NCI-H69 (cell line): ENCODE results near the gene ETFA.

Experiments used
- DNase-seq: peaks from one replicate; lab custom pipeline; 2025; lab: John Stamatoyannopoulos, UW

ETFA gene

DNA sequence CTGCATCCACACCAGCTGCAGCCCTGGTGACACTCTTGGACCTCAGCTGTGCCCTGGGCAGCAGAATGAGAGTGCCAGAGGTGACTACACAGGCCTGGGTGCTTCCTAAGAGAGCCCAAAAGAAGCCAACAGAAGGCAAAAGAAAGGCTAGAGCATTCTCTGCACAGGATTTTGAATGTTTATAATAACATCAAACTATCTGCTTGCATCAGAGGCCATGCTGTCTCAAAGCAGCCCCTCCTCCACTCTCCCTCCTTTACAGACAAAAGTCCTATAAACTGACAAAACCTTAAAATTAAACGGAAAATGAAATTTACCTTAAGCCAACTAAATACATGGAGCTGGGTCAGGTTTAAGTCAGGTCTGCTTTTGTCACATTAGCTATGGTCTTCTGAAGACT is 95.6 kb downstream of the ETFA start:
- DNase-seq: no peak

DNA sequence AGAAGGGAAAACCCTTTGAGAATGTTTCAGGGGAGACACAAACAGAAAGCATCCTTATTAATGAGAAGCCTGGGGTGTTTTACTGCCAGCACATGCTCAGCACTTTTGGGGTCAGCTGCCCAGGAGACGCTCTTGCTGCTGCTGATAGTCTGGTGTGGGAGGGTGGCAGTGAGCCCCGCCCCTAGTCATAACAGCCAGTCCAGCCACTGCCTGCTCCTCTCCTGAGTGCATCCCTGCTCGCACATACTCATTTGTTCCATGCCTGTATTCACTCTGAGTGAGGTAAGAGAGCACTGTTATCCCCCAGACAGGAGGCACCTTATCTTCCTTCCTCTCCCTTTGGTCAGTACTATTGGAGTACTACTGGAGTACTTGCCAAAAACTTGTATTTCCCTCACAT is 101.3 kb downstream of the ETFA start:
- DNase-seq: no peak

DNA sequence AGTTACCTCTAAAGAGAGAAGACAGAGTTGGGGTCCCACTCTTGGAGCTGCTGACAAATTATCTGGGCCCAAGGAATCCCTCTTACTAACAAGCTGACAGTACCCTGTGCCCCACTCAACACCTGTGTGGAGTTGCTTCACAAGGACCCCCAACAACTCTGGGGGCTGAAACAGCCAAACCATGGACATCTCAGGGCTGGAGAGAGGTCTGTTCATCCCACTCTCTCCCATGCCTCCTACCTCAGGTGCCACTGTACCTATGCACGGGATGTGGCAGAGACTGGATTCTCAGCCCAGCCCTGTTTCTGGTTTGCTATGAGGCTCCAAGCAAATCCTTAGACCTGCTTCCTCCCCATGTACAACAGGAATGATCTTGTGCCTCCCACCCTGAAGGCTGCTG is 101.7 kb downstream of the ETFA start:
- no peak for DNase-seq

DNA sequence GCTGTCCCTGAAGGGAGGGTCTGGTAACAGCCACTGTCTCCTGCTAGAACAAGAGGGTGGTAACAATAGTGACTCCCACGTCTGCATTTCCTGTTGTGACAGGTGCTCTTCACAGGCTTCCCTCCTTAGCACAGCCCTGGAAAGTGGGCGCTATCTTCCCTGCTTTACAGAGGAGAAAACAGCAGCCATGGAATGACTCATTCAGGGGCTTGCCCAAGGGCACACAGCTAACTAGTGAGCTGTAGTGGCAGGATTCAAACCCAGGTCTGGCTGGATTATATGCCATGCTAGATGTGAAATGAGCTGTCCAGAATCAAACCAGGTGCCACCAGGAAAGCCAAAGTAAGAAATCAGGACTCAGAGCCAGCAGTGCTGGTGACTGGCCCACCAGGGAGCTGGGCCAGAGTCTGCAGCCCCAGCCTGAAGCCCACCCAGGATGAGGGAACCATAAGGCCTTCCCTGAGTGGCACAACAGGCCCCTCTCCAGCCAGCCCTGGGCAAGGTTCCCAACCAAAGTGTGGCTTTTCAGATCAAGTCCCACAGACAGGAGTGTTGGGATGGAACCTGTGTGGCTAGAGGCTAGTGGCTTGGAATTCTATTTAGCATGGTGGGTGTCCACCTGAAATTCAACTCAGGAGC is 102.4 kb downstream of the ETFA start:
- peak; percentile 7 for DNase-seq

DNA sequence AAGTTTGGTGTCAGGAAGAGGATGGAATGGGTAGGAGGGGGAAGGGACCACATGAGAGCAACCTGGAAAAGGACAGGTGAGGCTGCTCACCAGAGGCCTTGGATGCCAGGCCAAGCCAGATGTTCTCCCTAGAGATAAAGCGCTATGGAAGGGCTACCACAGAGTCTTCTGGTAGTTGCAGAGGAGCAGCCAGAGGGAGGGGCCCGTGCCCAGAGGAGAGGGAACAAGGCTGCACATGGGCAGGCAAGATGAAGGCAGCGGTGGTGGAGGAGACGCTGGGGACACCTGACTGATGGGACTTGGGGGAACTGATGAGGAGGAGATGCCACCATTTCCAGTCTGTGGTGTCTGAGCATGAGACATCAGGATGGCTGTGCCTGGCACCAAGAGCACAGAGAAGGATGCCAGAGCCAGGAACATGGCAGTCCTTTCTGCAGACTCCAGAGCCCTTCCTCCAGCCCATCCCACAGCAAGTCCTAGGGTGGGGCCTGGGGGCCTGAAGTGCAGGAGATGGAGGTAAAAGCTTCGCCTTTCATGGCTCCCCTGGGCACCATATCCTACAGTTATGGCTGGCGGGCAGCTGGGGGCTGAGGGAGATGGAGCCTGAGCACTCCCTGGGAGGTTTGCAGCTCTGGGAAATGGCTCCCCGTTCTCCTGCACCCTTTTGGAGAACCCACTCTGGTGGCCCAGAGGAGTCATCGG is 103.0 kb downstream of the ETFA start:
- no peak for DNase-seq

DNA sequence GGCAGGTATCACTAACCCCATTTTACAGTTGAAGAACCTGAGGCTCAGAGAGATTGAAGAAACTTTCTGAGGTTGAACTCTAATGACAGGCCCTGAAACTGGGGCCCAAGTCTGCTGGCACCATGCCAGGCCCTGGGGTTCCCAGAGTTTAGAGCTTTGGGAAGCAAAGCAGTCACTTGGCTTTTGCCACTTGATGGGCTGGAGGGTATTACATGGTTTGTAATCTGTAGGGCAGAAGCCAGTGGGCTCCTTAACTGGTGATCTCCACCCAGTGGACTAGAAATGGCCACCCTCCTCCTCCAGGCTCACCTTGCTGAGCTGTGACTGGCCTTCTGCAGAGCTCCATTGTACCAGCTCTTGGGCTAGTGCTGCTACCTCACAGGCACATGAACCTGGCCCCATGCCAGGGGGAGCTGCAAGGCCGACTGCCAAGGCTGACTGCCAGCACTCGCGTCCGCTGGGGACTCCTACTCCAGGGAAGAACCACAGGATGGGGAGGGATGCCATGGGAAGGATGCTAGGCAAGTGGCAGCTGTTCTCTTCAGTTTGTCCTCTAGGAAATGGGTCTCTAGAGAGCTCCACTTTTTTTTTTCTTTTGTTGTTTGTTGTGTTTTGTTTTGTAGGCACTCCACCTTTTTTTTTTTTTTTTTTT is 104.8 kb downstream of the ETFA start:
- peak; percentile 95 for DNase-seq

DNA sequence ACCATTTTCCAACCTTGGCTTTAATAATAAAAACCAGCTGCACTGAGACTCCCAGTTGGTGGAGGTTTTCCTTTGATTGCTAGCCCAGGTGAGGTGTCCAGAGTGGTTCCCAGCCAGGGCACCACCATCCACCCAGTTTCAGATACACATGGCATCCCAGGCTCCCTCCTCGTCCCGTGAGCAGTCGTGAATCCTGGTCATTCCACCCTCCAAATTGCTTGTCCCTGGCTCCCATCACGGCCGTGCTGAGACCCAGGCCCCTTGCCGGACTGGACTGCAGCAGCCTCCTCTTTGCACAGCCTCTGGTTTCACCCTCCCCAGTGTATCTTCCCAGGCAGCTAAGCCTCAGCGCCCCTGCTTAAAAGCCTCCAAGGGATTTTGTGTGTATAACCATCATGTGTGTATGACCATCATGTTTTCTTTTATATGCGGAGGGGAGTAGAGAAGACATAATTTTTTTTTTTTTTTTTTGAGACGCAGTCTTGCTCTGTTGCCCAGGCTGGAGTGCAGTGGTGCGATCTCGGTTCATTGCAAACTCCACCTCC is 106.3 kb downstream of the ETFA start:
- DNase-seq: no peak

DNA sequence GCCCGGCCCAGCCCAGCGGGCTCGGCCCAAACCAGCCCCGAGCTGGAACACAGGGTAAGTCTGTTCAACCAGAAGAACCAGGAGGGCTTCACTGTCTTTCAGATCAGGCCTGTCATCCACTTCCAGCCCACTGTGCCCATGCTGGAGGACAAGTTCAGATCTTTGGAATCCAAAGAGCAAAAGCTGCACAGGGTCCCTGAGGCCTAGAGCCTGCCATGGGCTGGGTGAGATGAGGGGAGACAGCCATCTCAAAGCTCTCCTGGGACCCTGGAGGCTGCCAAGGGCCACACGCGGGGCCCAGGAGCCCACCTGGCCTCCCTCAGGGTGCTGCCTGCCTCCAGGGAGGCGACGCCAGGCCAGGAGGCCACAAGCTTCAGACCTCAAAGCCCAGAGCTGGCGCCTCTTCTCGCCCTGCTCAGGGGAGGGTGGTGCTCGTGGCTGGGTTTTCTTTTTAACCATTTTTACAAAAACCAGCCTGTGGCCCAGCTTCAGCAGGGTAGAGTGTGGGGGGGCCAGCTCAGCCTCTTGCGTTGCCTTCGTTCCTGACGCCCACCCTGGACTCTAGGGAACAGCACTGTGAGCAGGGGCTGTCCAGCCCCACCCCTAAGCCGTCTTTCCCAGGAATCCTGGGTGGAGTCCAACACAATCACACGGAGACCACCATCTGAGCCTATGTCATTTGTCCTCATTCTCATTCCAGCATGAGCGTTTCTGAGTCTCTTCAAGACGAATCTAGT is 107.0 kb downstream of the ETFA start:
- DNase-seq: no peak

DNA sequence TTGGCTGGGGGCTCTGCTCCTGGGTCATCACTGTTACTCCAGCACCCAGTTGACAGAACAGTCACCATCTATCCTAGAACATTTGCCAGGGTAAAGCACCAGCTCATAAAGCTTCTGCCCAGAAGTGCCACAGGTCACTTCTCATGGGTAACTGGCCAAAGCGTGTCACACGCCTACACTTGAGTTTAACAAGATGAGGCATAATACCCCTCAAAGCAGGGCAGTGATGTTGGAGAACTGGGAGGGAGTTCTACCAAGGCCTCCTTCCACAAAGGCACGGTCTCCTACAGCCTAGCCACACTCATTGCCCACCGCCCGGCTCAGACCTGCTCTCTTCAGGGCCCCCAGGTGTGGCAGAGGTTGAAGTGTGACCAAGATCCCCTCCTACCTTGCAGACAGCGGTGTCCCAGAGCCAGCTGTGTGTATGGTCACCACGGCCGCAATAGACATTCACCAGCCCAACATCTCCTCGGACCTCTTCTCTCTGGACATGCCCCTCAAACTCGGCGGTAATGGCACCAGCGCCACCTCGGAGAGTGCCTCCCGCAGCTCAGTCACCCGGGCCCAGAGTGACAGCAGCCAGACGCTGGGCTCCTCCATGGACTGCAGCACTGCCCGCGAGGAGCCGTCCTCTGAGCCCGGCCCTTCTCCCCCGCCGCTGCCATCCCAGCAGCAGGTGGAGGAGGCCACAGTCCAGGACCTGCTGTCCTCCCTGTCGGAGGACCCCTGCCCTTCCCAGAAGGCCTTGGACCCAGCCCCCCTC is 107.7 kb downstream of the ETFA start:
- no peak for DNase-seq

DNA sequence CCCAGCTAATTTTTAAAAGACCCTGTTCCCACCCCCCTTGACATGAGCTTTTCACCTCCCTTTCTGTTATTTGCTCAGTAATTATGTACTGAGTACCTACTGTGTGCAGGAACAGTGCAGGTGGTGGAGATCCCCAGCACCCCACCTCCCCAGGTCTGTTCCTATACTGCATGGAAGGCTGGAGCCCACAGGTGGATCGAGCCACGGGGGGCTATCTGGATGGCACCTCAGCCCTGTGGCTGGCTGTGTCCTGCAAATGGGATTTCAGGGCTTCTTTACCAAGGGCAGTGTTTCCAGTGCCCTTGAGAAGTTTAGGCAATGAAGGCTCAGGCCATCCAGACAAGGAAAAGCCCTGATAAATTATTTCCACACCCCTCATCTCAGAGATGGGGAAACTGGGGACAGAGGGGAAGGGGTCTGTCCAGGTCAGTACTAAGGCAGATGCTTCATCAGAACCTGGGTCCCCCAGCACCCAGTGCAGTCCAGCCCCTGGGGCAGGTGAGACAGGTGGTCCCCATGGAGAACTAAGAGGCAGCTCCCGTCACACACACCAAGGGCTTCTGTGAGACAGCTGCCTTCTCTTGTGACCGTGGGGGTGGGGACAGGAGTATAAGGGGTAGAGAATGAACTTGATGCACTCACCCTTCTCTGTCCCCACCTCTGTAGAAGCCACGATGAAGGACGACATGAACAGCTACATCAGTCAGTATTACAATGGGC is 109.6 kb downstream of the ETFA start:
- no peak for DNase-seq

DNA sequence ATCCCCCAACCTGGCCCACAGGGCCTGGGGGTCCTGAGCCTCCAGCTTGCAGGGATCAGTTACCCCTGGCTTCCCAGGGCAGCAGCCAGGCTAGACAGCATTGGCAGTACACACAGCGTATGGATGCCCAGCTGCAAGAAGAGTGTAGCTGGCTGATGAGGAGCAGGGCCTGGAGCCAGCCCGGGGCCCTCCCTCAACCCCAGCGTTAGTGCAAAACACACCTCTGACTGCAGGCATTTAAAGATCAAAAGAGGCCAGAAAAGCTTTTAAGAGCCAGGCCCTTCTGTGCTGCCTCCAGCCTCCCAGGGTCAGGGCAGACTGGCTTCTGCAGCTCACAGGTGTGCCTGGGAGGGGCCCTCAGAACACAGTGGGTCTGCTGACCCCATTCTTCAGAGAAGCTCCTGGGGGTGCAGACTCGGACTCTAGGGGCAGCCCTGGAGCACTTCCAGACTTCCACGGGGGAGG is 110.6 kb downstream of the ETFA start:
- DNase-seq: peak; percentile 15

DNA sequence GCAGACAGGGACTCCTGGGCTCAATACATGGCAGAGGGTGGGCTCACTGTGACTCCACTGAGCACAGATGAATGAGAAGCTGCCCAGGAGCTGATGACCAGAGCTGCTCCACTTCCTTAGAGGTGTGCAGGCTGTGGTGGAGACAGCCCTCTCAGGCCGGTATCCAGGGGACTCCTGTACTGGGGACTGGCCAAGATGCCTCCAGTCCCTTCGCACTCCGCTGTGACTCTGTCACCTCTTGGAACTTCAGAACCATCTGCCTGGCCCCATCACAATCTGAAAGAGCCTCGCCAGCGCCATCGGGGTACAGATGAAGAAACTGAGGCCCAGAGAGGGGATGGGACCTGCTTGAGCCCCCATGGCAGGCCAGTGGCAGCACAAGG is 111.2 kb downstream of the ETFA start:
- no peak for DNase-seq

DNA sequence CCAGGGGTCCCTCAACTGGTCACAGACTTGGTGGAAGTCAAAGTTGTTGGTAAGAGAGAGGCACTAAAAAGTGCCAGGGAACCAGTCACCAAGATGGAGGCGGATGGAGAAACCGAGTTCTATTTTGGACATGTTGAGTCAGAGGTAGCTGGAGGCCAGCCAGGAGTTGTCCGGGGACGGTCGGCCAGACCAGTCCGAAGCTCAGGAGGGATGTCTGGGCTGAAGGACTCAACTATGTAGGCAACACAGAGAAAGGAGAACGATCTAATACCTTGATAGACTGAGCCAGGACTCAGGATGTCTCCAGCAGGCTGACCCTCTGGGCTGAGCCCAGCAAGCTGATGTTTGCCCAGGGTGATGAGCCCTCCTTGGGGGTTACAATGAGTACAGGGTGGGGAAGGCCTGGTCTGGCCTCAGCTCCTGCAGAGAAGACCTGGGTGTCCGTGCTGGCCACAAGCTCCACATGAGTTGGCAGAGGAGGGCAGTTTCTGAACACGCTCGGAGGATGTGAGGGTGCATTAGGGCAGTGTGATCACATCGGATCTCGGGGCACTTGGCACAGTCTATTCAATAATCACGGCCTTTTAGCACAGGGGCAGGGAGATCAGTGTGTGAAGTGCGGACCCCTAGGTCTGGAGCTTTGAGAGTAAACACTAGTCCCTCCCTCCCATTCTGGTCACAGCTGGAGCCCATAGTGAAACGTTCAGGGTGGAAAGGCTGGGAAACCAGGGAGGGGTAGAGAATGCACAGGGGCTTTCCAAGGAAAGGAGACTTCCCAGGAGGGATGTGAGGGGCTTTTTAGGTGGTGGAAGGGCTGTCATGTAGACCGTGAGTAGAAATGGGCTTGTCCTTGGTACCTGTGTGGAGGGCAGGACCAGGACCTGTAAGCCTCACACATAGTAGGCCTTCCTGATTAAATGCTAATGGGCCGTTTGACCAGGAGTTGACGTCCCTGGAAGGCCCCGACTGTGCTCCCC is 111.9 kb downstream of the ETFA start:
- DNase-seq: no peak

DNA sequence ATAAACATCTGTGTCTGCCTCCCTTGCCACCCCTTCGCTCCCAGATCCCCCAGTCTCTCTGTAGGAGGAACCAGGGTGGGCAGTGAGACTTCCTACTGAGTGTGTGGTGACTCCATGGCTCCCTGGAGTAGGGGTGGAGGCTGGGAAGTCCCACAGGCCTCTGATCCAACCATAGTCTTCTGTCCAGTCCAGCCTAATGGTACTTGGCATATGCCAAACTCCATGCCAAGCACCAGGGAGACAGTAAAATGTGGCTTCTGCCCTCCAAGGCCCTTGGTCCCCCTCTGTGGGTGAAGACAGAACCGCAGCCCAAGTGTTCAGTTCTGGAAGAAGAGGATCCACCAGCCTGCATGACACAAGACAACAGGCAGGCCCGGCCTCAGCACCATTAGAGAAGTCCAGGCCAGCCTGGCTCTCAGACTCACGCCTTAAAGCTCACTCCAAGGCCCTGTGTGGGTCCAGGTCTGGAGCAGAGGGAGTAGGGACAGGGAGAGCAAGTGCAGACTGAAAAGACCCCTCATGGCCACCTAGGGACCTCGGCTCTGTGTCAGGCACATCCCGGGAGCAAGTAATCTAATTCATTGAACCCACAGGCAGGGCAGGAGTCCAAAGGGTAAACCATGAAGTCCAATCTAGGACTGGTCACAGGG is 112.7 kb downstream of the ETFA start:
- DNase-seq: no peak

DNA sequence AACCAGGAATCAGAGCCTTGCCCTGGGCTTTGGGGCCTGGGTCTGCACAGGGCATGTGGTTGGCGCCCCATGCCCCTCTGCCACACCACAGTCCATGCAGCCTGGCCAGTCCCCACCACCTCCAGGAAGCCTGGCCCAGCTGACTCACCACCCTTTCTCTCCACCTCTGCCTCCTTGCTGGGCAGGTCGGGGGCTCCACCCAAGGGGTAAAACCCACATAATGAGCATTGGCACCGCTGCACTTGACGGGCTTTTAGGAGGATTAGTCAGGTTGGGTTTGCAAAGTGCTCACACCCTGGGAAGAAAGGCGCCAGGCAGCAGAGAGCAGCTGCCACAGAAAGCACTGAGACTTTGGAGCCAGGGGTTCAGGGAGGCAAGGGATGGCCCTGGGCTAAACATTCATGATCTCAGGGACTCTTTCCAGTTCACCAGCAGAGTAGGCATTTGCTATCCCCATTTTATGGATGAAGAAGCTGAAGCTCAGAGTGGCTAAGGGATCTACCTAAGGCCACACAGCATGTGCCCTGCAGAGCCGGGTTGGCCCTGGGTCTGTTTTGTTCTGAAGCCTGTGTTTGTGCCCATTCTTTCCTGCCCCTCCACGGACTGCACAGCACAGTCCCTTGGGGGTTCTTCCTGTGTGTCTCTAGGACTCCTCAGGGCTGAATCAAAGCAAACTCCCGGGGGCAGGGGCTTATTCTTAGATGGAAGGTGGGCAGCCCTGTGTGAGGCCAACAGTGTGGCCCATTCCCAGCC is 113.4 kb downstream of the ETFA start:
- peak; percentile 66 for DNase-seq

DNA sequence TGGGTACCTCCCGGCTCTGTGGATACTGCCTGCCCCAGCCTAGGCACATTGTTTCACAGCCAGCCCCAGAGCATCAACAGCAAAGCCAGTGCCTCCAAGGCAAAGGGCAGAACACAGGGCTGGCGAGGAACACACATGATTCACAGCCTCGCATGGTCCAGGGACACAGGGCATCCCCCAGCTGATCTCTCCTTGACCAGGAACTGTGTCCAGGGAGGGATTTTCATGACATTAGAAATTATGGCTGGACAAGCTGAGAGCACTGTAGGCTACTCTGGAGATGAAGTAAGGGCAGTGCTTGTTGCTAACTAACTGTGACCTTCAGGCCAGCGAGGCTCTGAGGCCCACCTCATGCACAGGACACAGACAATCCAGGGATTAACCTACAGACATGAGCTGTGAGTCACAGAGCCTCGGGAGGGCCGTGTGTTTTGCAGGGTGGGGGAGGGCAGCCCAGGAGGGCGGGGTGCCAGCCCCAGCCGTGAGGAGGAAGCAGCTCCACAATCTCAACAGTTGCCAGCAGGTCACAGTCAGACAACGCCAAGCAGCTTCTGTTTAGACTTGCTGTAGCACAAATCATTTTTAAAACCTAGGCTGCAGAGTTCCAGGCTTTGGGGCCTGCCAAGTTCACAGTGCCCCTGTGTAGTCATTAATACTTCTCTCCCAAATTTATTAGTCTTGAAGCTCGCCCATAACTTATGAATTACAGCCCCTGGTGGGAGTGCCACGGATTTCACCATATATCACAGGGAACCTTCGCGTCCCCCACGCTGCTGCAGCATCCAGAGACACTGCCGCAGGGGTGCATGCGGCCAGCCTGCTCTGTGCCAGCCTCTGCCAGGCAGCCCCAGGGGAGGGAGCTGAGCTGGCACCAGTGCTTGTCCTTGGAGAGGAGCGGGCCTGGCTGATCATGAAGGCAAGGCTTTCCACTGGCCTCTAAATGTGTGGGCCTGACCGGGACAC is 114.7 kb downstream of the ETFA start:
- DNase-seq: peak; percentile 83
